Right lobe of liver (tissue), 4 donors: ENCODE measurements around the gene NUDT22.

ENCODE experiments used
- POLR2A ChIP-seq: fragments of 450-650 bp; IDR thresholded peaks from one replicate; pipeline ENCODE4 v1.6.1; 2017; ENCODE audit warnings: antibody characterized with exemption, mild to moderate bottlenecking
- TF ChIP-seq, protein P1 (sequence below), 4 donors: fragments of 200-600 bp in 3 of 4; fragments of 450-650 bp in 1 of 4; IDR thresholded peaks; one replicate each; pipeline versions ENCODE4 v1.5.1 to v1.8.0; 2016 to 2022; ENCODE audit warnings: antibody characterized with exemption in 4 of 4, mild to moderate bottlenecking in 2 of 4
- donor health status: DM: no; HTN: no; CAD: no.
- donor health status: DM: no; HTN: no; CAD: no.
- donor health status: DM: no; HTN: yes; CAD: no.

DNA sequence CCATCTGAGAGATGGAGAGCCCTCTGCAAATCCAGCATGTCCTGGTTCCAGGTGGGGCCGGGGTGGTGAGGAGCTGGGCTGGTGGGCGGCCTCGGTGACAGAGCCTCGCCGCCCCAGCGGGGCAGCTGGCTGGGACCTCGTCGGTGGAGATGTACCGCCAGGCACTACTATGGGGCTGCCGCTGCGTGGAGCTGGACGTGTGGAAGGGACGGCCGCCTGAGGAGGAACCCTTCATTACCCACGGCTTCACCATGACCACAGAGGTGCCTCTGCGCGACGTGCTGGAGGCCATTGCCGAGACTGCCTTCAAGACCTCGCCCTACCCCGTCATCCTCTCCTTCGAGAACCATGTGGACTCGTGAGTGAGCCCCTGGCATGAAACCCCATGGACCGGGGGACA lies 32.3 kb downstream of the NUDT22 start:
- TF ChIP-seq, protein P1, sequence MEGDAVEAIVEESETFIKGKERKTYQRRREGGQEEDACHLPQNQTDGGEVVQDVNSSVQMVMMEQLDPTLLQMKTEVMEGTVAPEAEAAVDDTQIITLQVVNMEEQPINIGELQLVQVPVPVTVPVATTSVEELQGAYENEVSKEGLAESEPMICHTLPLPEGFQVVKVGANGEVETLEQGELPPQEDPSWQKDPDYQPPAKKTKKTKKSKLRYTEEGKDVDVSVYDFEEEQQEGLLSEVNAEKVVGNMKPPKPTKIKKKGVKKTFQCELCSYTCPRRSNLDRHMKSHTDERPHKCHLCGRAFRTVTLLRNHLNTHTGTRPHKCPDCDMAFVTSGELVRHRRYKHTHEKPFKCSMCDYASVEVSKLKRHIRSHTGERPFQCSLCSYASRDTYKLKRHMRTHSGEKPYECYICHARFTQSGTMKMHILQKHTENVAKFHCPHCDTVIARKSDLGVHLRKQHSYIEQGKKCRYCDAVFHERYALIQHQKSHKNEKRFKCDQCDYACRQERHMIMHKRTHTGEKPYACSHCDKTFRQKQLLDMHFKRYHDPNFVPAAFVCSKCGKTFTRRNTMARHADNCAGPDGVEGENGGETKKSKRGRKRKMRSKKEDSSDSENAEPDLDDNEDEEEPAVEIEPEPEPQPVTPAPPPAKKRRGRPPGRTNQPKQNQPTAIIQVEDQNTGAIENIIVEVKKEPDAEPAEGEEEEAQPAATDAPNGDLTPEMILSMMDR (IDR thresholded peaks at IDR 0.05): no peak
- no peak for TF ChIP-seq POLR2A
